Activated gamma-delta T cell (primary cell): ENCODE results near the gene GSTK1.
A peak's percentile ranks its signal among the peaks of the same experiment; 100 is the strongest.
"Not testable (repeated sequence)": the region's sequence is repeated elsewhere in the genome, so short reads cannot be mapped to it uniquely, and the experiment has no call there.

Experiments used
- DNase-seq: peaks from one replicate; lab custom pipeline; 2025; lab: John Stamatoyannopoulos, UW
- total RNA-seq, 2 donors: gene quantifications; one replicate each; lab custom pipeline; 2026; lab: John Stamatoyannopoulos, UW

GSTK1 gene
- 270 to 320 reads per million in 2 donors for total RNA-seq

GRCh38 chr7:143263266-143264195, at the start of gene GSTK1:
Gene GSTK1, plus strand, starts transcription at chr7:143263441. Its CDS starts 73 bp downstream, at chr7:143263514.
- peak; percentile 58 for DNase-seq

GRCh38 chr7:143213478-143213877, 49.8 kb upstream of the GSTK1 start:
- DNase-seq, result not testable (repeated sequence)

- no peak for DNase-seq
These were observed 48.2 kb upstream of the GSTK1 start for GRCh38 chr7:143214789-143215679.

- no peak for DNase-seq
These were observed 47.1 kb upstream of the GSTK1 start for GRCh38 chr7:143216151-143216550.

- no peak for DNase-seq
These were observed 46.6 kb upstream of the GSTK1 start for GRCh38 chr7:143216686-143217085.

- DNase-seq, result no peak
These were observed 45.4 kb upstream of the GSTK1 start for GRCh38 chr7:143217806-143218205.

- DNase-seq, result no peak
These were observed 42.0 kb upstream of the GSTK1 start for GRCh38 chr7:143221286-143221685.

- DNase-seq, result no peak
These were observed 41.5 kb upstream of the GSTK1 start, which contains the start of gene TAS2R40 for GRCh38 chr7:143221737-143222136. Gene TAS2R40, plus strand, starts transcription at chr7:143222037. Its CDS starts 42 bp downstream, at chr7:143222079.

GRCh38 chr7:143222782-143223181, 40.5 kb upstream of the GSTK1 start:
- DNase-seq, result no peak

GRCh38 chr7:143223784-143224183, 39.5 kb upstream of the GSTK1 start:
- DNase-seq, result no peak

GRCh38 chr7:143225047-143225446, 38.2 kb upstream of the GSTK1 start:
- DNase-seq, result no peak

- no peak for DNase-seq
These were observed 35.4 kb upstream of the GSTK1 start for GRCh38 chr7:143227806-143228205.

- DNase-seq, result no peak
These were observed 34.0 kb upstream of the GSTK1 start for GRCh38 chr7:143229054-143229790.

GRCh38 chr7:143230602-143231457, 32.4 kb upstream of the GSTK1 start:
- no peak for DNase-seq

- no peak for DNase-seq
These were observed 29.3 kb upstream of the GSTK1 start for GRCh38 chr7:143233816-143234532.

GRCh38 chr7:143234533-143234875, 28.7 kb upstream of the GSTK1 start:
- no peak for DNase-seq

GRCh38 chr7:143235561-143235960, 27.7 kb upstream of the GSTK1 start:
- DNase-seq, result no peak

- DNase-seq, result no peak
These were observed 26.7 kb upstream of the GSTK1 start for GRCh38 chr7:143236408-143236990.

- no peak for DNase-seq
These were observed 25.9 kb upstream of the GSTK1 start for GRCh38 chr7:143237366-143237765.
